Activated effector memory CD4-positive, alpha-beta T cell treated with anti-CD3 and anti-CD28 coated beads, Interleukin-2, amount 50 U/mL, for 16 hours (primary cell): ENCODE results near the gene CFAP20DC.
"Not testable (repeated sequence)": the region's sequence is repeated elsewhere in the genome, so short reads cannot be mapped to it uniquely, and the experiment has no call there.

Source experiments
- DNase-seq: peaks from one replicate; pipeline ENCODE4 v3.0.0-alpha.2; 2020

The CFAP20DC gene

DNA sequence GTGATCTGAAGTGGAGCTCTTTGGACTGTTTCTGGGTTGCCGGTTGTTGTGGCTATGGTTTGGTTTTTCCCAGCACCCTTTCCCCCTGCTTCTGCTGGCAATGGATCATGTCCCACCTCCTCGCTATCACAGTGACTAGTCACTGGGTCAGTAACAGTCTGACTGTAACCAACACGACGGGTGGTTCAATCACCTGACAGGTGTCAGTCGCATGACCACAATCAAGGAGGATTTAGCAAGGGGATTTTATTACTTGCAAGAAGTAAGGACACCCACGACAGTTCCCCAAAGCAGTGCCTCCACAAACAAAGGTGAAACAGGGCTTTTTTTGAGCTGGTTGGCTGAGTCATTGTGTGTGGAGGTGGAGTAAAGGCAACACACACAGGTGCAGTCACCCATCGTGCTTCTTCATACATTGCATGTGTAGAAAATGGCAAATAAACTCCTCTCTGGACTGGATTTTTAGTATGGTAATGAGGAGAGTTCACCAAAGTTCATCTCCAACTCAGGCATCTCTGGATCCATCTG is 324.4 kb downstream of the CFAP20DC start:
- no peak for DNase-seq

DNA sequence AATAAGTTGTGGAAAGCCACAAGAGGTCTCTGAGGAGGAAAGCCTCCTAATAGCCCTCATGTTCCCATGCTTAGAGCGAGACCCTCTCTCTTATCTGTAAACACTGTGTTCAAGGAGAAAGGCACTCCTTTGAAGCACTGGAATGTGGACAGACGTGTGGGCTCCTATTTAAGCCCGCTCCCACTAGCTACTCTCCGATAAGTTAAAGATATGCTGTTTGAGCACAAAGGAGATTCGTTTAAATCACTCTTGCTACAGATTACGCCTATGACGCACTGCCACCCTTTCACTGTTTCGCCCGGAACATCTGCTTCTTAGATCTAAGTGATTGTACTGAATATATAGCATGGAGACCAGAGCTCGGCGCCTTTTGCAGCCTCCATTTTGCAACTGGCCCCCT is 325.5 kb downstream of the CFAP20DC start:
- no peak for DNase-seq

DNA sequence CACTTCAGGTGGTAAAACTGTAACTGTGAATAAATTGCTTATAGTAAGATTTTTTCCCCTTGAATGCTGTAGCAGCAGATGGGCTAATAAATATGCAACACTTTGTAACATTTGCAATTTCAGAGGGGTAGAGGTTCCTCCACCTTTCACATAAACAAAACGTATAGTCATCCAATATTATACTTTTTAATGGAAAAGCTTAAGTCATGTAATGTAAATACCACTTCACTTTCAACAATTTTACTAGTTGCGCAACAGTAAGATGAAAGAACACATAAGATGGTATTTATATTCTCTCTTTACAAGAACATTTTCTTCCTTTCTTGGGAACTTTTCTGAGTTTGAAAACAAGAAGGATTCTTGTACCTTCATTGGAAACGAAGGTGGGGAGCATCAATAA is 326.7 kb downstream of the CFAP20DC start:
- DNase-seq = no peak

DNA sequence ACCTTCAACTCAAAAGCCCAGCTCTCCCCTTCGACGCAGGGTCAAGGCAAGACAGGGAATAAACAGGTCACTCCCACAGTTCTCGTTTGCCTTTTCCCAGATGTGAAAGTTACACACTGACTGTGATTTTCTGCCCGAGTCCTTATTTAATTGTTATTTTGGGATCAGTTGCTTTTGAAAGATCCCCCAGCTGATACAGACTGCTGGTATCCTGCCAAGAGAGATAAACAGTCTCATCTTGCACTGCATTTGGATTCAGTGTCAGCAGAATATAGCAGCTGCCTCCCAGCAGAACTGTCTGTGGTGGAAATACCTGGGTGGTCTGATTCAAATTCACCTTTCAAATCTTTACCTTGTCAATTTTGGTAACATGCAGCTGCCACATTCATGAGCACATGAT is 327.3 kb downstream of the CFAP20DC start:
- no peak for DNase-seq

DNA sequence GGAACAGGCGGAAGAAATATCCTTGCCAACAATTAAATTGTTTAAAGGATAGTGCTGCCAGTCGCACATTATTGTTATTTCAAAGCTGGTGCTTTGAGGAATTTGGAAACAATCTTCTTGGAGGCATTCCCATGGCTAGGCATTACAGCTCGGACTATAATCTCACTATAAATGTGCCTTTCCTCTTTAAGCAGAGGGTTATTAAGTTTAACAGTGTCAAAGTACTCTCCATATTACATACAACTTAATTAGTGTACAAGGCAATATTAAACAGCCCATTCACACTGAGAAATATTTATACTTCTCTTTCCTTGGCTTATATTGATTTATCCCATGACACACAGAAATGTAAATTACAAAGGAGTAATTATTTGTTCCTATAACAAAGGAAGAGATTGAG is 329.3 kb downstream of the CFAP20DC start:
- DNase-seq = no peak

DNA sequence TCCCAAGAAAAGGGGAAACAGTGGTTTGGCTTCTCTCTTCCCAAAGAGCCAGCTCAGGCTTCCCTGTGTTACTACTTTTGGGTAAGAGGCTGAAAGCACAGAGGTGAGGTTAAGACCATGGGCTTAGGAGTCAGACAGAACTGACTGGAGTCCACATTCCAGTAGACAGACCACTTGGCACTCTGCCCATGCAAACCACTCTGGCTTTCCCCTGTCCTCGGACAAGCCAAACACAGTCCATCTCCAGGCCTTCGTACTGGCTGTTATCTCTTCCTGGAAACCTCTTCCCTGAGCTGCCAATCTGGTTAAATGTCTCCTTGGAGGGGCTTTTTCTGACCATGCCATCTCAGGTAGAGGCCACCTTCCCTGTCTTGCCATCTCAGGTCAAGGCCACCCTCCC is 330.1 kb downstream of the CFAP20DC start:
- DNase-seq = no peak

DNA sequence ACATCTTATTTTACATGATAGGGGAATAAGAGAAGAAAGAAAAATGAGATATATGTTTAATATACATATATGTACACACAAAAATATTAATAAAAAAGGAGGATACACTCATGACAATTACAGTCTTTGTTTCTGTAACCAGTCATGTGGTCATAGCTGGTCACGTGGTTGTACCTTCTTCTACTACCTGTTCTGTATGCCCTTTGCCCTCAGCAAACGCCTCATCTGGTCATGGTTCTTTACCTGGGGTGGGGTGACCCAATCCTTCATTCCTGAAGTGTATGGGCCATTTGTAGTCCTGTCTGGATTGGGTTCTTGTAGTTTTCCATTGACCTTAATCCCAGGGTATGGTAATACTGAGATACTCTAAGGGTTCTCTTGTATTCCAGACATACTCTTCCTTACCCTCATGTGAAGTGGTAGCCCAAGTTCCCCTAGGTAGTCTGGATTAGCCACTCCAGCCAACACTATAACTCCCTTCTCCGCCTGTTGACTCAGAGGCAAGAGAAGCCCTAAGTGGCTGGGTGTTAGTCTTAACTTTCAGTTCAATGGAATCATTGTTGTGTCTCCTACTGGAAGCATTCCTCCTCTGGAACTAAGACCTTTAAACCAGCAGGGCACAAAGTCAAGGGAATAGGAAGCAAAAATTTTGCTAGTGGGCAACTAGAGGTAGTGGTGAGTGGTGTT is 336.0 kb downstream of the CFAP20DC start:
- DNase-seq = no peak

DNA sequence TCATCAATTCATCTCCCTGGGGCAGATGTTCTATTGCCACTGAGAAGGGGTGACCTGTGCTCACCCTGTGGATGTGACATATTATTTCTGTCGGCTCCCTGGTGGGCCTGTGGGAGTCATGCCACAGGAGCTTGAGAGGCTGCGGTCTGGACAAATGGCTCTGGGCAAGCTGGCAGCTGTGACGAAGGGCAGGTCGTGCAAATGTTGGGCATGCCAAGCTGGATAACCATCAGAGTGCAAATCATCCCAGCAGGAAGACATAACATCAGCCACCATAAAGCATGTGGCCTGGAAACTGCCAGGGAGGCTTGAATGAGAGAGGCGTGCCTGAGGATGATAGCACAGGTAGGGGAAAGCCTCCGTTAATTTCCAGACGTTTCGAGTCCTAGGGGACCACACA is 338.0 kb downstream of the CFAP20DC start:
- no peak for DNase-seq

DNA sequence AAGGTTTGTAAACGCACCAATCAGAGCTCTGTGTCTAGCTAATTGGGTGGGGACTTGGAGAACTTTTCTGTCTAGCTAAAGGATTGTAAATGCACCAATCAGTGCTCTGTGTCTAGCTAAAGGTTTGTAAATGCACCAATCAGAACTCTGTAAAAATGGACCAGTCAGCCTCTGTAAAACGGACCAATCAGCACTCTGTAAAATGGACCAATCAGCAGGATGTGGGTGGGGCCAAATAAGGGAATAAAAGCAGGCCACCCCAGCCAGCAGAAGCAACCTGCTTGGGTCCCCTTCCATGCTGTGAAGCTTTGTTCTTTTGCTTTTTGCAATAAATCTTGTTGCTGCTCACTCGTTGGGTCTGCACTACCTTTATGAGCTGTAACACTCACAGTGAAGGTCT is 340.8 kb downstream of the CFAP20DC start:
- not testable (repeated sequence) for DNase-seq

DNA sequence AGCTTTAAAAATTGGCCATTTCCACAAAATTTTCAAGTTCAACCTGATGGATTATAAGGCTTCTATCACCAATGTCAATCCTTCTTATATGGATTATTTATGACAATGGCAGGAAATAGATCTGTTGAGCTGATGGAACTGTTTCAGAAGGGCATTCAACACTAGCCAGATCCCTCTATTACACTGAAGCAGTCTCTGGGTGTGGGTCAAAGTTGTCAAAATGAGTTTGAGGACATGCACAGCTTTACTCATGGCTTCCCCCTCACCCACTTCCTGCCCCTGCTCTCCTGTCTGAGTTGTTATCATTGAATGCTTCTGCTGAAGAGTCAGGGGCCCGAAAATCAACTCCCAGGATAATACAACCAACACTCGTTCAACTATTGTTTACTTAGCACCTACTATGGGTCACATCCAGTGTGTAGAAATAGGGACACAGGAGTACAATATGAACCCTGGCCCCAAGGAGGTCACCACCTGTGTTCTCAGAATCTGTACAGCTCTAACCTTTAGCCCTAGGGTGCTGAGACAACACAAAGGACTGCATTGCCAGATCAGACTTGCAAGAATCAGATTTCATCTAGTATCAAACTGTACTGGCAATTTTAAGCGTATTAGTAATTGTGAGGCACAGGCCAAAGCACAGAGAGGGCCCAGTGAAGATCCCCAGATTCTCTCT is 341.6 kb downstream of the CFAP20DC start:
- no peak for DNase-seq

DNA sequence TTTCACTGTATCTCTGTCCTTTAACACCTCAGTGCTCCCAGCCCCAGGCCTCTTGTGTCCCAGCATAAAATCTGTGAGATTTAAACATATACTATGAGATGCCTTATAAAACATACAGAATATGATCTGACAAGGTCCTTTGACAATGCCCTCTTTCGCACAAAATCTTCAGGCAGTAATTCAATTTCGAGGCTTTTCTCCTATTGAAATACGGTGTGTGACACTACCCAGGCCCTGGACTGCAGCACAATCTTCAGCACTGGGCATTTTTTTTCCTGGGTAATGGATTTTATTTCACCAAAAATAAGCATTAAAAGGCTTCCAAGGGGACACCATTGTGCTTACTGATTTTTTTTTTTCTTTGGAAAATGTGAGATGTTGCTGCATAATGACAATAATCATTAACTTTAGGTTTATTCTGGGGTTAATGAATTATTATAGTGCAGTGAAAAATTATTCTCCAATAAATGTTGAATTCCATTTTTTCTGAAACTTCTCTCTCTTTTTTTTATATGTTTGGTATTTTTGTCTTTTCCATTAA is 342.4 kb downstream of the CFAP20DC start:
- no peak for DNase-seq

DNA sequence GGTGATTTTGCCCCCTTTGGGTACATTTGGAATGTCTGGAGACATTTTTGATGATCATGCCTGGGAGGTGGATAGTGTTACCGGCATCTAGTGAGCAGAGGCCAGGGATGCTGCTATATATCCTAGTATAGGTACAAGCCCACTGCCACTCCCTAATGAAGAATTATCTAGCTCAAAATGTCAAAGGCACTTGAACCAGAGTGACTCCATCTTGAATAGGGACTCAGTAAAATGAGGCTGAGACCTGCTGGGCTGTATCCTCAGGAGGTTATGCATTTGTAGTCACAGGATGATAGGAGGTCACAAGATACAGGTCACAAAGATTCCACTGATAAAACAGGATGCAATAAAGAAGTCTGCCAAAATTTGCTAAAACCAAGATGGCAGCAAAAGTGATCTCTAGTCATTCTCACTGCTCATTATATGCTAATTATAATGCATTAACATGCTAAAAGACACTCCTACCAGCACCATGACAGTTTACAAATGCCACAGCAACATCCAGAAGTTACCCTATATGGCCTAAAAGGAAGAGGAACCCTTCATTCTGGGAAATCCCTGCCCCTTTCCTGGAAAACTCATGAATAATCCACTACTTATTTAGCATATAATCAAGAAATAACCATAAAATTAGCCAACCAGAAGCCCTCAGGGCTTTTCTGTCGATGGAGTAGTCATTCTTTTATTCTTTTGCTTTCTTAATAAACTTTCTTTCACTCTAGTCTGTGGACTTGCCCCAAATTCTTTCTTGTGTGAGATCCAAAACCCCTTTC is 343.2 kb downstream of the CFAP20DC start:
- no peak for DNase-seq

DNA sequence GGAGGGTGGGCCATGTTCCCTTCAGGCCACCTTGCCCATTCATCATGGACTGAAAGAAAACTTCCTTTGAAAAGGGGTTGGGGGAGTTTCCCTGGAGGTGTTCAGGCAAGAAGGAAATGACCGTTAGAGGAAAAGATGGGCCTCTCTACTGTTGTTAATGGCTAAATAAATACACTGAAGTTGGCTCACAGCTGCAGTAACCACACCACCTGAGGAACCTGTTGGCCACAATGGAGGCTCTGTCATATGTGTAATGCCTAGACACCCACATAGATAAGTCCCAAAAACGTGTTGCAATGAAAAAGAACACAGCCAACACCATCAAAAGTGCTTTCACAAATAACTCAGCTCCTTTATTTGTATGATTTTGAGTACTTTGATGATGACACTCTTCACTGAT is 345.1 kb downstream of the CFAP20DC start:
- DNase-seq = no peak

DNA sequence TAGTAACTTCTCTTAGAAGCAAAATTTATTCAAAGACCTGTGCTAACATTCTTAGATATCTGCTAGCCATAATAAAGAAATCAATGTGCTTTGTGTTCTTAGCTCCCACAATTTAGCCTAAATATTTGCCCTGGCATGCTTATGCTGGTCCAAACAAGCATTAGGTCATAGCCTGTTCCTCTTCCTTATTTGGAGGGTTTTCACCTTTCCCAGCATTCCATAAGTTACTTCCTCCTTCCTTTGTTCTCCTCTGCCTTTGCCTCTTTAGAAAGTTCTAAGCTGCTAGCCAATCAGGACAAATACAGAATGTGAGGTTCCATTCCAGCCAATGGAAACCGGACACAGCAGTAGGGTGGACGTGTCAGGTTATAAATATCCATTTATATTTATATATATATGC is 345.5 kb downstream of the CFAP20DC start:
- DNase-seq = not testable (repeated sequence)

DNA sequence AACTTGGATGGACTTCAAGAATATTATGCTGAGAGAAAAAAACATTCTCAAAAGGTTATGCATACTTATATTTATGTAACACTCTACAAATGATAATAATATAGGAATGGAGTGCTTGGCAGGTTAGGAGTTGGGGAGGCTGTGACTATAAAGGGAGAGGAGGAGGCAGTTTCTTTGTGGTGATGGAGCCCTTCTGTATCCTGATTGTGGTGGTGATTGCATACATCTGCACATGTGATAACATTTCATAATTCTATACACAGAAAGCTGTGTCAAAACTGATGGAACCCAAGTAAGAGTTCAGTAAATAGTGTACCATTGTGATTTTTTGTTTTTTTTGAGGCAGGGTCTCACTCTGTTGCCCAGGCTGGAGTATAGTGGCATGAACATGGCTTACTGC is 351.6 kb downstream of the CFAP20DC start:
- DNase-seq = no peak

DNA sequence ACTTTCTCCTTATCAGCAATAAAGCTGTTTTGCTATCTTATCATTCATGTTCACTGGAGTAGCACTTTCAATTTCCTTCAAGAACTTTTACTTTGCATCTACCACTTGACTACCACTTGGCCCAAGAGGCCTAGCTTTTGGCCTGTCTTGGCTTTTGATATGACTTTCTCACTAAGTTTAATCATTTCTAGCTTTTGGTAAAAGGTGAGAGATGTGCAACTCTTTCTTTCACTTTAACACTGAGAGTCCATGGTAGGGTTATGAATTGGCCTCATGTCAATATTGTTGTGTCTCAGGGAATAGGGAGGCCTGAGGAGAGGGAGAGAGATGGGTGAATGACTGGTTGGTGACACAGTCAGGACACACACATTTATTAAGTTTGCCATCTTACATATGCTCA is 352.3 kb downstream of the CFAP20DC start:
- DNase-seq = no peak

DNA sequence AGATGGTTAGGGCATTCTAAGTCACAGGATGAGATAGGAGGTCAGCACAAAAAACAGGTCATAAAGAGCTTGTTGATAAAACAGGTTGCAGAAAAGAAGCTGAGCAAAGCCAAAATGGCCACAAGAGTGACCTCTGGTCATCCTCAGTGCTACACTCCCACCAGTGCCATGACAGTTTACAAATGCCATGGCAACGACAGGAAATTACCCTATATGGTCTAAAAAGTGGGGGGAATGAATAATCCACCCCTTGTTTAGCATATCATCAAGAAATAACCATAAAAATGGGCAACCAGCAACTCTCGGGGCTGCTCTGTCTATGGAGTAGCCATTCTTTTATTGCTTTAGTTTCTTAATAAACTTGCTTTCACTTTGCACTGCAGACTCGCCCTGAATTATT is 353.0 kb downstream of the CFAP20DC start:
- DNase-seq = not testable (repeated sequence)

DNA sequence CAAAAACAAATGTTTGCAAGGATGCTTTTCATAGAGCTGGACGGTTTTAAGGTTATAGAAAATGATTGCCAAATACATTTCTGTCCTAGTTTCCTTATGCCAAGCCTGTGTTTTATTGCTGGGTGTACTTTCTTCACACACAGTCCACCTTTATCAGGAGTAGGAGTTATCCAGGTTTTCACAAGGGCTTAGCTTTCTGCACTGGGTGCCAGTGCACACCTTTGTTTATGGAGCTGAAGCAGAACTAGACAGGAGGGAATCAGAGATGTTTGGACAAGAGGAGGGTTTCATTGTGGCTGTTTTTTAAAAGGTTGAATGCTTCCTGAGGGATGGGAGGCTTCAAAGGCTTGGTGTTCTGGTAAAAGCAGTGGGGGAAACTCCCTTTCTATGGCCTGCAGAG is 353.7 kb downstream of the CFAP20DC start:
- DNase-seq = no peak

DNA sequence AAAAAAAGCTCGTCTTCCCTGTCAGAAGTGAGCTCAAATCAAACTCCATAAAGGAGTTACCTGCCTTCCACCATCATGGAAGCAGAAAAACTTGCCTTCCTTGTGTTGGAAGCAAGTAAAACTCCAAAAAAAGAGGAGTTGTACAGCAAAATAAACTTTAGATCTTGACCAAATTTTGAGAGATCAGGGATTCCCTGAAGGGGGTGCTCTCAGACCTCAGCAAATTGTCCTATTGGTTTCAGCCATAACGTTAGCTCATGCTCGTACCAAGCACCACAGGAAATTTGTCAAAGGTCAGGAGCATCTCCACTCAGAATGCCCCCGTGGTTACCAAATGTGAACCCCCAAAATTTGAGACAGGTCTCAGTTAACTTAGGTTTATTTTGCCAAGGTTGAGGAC is 354.5 kb downstream of the CFAP20DC start:
- not testable (repeated sequence) for DNase-seq

DNA sequence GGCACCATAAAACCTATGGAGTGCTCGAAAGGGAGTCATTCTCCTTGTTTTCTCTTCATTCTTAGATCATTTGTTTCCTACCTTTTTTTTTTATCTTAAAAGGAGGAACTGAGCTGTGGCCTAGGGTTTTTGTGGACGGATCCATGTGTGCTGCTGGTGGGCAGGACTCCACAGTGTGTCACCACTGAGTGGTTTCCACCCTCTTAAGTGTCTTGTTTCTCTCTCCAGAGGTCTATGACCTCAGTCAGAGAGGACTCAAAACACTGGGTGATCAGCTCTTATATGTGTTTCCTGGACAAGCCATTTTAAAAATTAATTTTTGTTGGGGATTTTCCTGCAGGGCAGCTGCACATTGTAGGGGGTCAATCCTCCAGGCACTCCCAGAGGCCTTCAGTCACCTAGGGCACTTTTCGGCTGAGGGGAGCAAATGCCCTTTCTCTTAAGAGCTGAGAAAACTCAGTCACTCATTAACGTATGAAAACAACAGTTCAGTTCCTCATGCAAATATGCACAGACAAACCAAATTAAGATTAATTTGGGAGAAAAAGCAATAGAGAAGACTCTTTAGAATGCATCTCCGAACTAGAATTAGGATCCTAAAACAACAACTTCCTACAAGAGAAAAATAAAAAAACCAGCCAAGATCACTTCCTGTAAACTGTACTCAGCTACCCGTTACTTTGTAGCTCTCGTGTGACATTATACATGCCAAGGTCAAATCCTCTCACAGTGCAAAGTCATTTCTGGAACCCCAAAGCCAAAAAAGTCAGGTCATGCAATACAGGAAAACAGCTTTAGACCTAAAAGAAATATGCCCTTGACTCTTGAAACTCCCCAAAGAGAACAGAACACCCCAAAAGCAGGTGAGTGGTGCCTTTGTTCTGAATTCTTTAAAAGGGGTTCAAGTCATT is 355.6 kb downstream of the CFAP20DC start:
- no peak for DNase-seq

DNA sequence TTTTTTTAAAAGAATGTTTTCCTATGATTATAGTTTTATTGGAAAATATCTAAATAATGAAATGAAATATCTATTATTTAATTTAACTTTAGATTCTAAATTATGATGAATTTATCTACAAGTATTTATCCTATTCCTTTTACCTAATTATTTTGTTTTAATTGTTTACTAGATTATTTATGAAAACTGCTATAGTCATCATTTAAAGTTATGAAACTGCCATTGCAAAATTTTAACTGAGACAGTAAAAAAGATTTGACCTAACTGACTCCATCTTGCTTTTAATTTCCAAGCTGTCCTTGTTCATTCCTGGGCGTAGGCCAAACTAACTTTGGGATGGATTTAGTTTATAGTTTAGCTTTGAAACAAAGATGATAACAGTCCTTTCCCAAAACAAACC is 357.3 kb downstream of the CFAP20DC start:
- no peak for DNase-seq
